Fibroblast of lung (primary cell): Measurements from ENCODE around the gene LTBP4.

Experiments used
- EZH2 ChIP-seq: IDR thresholded peaks from 2 replicates; pipeline ENCODE4 v1.5.1; 2012; ENCODE audit warnings: low read length, control low read depth, mild to moderate bottlenecking; ENCODE audit errors: missing control alignments
- TF ChIP-seq, protein P1 (sequence below), 2 donors: IDR thresholded peaks in 1 of 2; conservative IDR thresholded peaks in 1 of 2; 1 replicate in 1 of 2; 2 replicates in 1 of 2; pipeline ENCODE4 v1.5.1; 2011 to 2012; ENCODE audit warnings: low read length in 2 of 2, control low read depth in 1 of 2, inconsistent platforms in 1 of 2, low read depth in 1 of 2, mild to moderate bottlenecking in 1 of 2

DNA sequence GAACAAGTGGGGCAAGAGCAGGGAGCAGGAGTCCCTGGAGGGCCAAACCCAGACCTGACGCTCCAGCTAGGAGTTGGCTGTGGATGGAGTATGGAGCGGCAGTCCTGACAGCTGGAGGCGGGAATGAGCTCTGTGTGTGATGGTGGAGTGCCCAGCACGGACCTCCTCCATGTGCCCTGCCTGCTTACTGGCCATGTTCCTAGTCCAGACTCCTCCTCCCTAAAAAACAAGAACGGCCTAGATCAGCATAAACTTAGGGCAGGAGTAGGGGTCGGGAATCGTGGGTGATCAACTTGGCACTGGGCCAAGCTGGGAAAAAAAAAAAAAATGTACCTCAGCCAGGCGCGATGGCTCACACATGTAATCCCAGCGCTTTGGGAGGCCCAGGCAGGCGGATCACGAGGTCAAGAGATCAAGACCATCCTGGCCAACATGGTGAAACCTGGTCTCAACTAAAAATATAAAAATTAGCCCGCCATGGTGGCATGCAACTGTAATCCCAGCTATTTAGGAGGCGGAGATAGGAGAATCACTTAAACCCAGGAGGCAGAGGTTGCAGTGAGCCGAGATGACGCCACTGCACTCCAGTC lies 29.5 kb downstream of the LTBP4 start:
- TF ChIP-seq, protein P1, sequence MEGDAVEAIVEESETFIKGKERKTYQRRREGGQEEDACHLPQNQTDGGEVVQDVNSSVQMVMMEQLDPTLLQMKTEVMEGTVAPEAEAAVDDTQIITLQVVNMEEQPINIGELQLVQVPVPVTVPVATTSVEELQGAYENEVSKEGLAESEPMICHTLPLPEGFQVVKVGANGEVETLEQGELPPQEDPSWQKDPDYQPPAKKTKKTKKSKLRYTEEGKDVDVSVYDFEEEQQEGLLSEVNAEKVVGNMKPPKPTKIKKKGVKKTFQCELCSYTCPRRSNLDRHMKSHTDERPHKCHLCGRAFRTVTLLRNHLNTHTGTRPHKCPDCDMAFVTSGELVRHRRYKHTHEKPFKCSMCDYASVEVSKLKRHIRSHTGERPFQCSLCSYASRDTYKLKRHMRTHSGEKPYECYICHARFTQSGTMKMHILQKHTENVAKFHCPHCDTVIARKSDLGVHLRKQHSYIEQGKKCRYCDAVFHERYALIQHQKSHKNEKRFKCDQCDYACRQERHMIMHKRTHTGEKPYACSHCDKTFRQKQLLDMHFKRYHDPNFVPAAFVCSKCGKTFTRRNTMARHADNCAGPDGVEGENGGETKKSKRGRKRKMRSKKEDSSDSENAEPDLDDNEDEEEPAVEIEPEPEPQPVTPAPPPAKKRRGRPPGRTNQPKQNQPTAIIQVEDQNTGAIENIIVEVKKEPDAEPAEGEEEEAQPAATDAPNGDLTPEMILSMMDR (conservative IDR thresholded peaks at IDR 0.05 in 1 of 2, IDR thresholded peaks at IDR 0.05 in 1 of 2; ENCODE audit: low read depth in 1 of 2, low read length in 2 of 2): no peak
- TF ChIP-seq EZH2: no peak
